ENCODE results near the gene PTPRG.
A peak's percentile ranks its signal among the peaks of the same experiment; 100 is the strongest.

The PTPRG gene

GRCh38 chr3:62233065-62233464 is 671.7 kb downstream of the PTPRG start:
- no peak for DNase-seq (ENCODE audit: low spot score)

GRCh38 chr3:62236016-62236415 is 674.6 kb downstream of the PTPRG start:
- no peak for DNase-seq (ENCODE audit: low spot score)

GRCh38 chr3:62237286-62237948 is 676.0 kb downstream of the PTPRG start:
- DNase-seq (ENCODE audit: low spot score), result no peak

DNA sequence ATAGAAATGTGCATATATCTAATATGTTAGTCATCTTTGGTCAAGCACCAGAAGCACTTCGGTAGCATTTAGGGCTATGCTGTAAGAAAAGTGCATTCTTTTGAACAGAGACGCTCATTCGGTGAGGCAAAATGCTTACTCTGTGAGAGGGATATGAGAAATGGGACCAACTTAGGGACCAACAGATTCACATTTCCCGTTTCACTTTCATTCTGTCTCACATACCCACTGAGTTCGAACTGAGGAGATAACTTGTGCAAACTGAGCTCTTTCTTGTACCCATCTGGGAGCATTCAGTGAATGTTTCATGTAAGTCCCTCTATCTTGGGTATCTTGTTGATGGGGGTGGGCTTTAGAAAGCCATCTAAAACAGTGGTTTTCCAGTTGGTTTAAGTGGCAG is 676.6 kb downstream of the PTPRG start:
- DNase-seq (ENCODE audit: low spot score), result peak; percentile 64

DNA sequence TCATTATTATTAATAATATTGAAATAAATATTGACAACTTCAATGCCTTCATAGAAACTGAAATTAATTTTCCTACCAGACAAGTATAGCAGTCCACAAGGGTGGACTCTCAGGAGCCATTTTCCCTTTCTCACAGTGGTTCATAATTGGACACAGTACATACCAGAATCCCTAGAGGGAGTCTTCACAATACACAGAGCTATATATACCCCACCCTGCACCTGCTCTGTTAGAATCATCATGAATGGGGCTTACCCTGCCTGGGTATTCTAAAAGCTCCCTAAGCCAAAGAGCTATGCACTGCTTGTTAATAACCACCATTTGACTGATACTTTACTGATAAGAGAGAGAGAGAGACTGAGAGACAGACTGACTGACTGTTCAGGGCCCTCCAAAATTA is 677.1 kb downstream of the PTPRG start:
- DNase-seq (ENCODE audit: low spot score), result no peak

DNA sequence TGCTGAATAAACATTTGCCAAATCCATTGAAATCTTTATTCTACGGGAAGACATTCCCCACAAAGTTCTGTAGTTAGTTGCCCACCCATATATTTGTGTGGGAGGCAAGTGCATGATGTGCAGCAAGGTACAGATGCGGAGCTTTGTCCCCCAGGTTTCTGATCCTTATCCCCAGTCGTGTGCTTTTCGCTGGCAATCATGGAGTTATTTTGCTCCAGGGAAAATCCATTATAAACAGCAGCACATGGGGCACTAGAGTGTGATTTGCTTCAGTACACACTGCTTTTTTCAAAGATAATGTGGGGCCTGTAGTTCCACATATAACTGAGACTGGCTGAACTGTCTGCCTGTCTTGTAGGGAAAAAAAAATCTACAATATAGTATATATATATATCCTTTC is 679.9 kb downstream of the PTPRG start:
- no peak for DNase-seq (ENCODE audit: low spot score)

- DNase-seq (ENCODE audit: low spot score), result peak; percentile 37
Observed at GRCh38 chr3:62242831-62243509, 681.6 kb downstream of the PTPRG start.

DNA sequence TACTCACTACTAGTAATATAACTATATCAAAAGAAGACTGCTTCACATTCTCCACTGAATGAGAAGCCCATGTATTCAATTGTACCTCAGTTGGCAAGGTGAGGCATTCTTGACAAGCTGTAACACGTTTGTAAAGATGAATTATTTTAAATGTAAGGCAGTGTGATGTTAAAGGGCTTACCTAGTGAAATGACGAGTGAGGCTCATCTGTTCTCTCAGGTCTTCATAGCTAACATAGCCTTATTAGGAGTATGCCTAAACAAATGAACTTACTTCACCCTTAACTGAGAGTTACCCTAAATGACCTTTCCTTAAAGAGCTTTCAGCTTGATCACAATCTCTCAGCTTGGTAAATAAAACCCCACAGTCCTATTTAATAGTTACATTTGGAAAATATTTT is 684.7 kb downstream of the PTPRG start:
- DNase-seq (ENCODE audit: low spot score), result no peak

DNA sequence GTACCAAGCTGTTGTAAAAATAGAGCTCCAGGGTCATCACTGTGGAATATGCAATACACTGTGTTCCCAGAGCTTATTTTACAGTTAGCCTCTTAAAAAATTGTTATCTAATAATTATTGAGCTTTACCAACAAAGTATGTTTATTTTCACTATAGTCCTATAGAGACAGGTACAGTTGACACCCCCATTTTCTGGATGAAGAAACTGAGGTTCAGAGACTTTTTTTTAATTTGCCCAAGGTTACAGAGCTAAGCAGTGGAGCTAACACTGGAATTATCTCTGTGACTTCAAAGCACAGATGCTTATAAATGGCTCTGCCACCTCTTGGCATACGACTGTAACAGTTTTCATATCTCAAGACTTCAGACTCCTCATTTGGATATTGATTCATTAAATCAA is 685.6 kb downstream of the PTPRG start:
- DNase-seq (ENCODE audit: low spot score), result no peak

DNA sequence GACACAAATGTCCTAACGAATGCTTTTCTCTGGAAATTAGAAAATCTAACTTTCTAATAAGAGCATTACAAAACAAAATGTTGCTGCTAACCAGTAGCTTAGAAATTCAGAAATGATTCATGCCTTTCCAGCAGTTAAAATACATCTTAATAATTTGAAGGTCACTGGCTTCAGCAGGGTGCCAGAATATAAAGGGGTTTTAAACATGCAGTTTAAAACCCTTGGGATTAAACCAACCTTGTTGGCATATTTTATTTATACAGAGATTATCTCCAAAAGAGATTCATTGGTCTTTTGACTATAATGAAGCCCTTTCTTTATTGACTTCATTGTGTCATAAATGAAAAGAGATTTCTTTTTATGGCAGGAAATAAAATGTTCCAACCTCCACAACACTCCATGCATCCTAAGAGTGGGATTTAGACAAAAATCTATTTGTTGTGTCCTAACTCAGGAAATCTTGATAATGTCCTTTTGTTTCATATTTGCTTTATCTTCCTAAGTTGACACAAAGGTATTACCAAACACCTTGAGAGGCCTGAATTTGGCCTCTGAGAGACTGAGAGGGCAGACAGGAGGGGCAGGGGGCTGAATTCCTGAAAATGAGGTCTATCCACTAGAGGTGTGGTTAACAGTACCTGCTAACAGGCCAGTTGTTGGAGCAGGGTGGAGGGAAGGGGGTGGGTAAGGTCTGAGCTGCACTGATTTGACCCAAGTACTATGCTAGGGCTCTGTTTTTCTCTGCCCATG is 687.5 kb downstream of the PTPRG start:
- DNase-seq (ENCODE audit: low spot score), result no peak

GRCh38 chr3:62249484-62249776 is 688.1 kb downstream of the PTPRG start:
- no peak for DNase-seq (ENCODE audit: low spot score)

GRCh38 chr3:62249855-62250543 is 688.6 kb downstream of the PTPRG start:
- no peak for DNase-seq (ENCODE audit: low spot score)

DNA sequence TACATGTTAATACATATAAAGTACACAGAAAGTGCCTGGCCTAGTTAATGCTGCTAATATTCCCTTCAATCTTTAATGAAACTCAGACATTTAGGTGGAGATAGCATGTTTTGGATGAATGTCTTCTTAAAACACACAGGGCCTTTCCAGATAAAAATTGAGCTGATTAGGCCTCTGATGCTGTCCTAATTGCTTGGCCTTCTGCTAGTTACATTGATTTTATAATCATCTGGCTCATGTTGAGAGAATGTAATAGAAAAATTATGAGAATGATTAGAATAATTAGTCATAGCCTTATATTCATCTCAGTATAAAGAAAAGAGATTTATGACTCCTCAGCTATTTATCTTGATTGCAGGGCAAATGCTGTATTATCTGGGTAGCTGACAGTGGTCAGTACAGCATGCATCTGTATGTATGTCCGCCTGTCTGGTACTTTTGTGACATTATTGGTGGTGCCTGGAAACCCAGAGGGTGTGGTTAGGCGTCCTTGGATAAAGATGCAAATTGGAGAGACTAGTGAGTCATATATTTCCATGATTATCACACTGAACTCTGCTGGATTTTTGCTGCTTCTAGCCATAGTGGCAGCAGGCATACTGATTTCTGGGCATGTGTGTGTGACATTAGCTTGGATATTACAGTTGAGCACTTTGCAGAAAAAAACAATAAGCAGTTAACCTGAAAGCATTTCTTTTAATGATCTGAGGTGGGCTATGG is 691.2 kb downstream of the PTPRG start:
- DNase-seq (ENCODE audit: low spot score), result no peak

- no peak for DNase-seq (ENCODE audit: low spot score)
Observed at GRCh38 chr3:62253971-62254370, 692.6 kb downstream of the PTPRG start.

- no peak for DNase-seq (ENCODE audit: low spot score)
Observed at GRCh38 chr3:62255758-62256157, 694.4 kb downstream of the PTPRG start.

DNA sequence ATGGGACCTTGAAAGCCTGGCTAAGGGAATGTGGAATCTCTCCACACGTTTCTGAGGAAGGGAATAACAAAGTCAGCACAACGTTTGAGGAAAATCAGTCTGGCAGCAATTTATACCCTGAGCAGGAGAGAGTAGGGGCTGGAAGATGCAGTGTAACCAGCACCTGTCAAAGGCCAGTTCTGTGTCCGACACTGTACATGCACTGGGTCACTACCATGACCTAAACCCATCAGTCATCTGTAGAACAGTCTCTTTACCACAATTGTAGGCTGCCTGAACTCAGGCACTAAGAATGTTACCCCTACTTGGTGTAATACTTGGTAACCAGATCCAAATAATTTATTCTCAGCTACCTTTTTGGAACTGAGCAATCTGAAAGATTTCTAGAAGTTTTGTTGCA is 698.6 kb downstream of the PTPRG start:
- no peak for DNase-seq (ENCODE audit: low spot score)

DNA sequence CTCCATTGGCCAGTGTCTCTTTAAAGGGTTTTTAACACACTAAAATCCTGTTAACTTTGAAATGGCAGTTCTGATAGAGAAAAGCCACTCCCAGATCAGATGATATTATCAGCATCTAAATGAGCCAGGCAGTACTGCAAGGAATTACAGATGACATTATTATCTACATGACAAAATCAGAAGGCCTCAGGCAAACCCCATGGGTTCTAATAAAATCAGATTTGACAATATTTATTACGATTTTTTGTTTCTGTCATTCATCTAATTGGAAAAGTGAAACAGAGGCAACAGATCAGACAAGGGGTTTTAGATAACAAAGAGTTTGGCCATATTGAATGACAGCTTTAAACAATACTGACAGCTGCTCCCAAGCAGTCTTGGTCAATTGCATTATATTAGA is 699.3 kb downstream of the PTPRG start:
- DNase-seq (ENCODE audit: low spot score), result no peak

DNA sequence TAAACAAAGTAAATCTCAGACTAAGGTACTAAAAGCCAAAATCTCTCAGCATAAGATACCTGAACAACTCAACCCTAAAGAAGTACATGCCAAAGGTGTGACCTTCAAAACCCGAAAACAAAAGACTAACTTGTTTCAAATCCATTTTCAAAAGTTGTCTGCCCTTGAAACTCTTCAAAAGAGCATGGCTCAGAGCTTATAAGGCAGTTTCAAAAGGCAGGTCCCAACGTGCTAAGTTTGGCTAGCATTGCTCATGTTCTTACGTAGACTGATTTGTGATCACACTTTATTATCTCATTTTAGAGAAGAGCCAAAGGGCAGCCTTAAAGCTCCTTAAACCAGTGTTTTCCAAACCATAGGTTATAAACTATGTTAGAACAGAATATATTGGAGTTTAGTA is 699.8 kb downstream of the PTPRG start:
- no peak for DNase-seq (ENCODE audit: low spot score)

DNA sequence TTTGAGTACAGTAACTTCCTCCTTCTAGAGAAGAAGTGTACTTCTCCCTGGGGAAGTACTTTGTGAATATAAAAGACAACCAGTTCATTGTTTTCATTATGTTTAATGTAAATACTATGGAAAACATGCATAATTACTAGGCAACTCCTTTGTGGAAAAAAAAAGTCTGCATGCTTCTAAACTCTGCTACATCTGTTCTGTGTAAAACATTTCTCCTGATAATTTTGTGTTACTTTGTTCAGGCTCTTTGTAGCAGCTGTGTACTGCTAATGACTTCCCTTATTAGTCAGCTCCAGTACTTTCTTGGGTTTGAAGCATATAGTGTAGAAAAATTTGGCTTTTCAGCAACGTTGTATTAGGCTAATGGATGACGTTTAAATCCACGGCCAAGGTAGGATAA is 700.4 kb downstream of the PTPRG start:
- DNase-seq (ENCODE audit: low spot score), result no peak

DNA sequence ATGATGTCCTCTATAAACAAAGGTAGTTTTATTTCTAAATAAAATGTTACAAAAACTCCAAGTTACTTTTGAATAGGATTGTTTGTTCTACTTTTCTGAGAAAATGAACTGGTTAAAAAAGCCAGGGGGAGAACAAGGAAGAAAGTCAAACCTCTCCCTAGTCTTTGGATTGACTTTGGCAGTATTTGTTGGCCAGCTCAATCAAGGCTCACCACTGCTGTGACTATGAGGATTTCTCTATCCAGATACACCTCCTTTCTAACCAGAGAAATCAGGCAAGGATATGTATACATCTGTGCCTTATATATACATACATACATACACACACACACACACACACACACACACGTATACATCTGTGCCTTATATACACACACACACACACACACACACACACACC is 704.2 kb downstream of the PTPRG start:
- no peak for DNase-seq (ENCODE audit: low spot score)

DNA sequence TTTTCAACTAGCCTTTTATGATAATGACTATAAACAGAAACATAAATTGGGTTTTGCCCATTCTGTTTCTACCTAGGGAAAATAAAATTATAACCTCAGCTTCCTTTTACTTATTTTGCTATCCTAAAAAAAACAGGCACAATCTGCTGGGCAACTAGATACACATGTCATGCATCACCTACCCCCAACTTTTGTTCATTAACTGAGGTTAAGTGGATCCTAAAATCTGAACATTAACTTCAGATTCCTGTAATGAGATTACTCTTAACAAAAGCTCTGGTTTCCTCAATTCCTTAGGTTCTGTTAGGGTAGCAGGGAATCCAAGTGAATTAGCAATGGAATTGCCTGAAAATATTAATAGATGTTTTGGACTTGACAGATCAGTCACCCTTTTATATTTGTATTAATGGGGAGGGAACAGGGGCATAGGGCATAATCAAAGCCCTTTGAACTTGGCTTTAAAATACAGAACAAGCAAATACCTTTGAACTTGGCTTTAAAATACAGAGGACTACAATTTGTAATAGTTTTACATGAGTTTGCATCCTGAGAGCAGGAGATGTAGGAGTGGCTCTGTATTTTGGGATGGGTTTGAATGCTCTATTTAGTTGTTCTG is 705.4 kb downstream of the PTPRG start:
- DNase-seq (ENCODE audit: low spot score), result no peak

DNA sequence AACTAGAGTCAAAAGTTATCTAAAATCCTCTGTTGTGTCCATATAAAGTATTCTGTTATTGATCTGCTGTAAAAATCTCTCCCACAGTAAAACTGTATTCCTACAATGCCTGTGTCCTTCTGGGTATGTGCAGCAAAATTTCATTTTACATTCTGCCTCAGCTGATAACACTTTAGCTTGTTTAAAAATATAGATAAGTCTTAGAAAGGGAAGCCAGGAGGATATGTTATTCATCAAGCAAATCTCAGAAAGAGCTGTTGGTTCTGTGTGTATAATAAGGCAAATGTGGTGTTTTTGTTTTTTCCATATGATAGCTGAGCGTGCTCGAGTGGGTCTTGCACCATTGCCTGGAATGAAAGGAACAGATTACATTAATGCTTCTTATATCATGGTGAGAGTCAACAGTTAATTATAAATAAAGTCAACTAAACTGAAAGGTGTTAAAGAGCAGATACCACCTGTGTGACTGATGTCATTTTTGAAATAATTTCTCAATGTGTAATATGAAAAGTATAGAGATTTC is 715.3 kb downstream of the PTPRG start:
- DNase-seq (ENCODE audit: low spot score), result no peak

Data from pons (tissue), 1 donor.